Gastrocnemius medialis (tissue), 4 donors: ENCODE results near the gene LZTFL1. TPM values are rescaled to one million over a fixed set of nuclear protein-coding genes. Genes with fewer than 3 reads are reported as not detected.

Experiments
- ATAC-seq, 2 donors: fragments of 150-250 bp; one replicate each; pipeline ENCODE4 v1.9.1; 2016
- DNase-seq, 2 donors: peaks; one replicate each; pipeline ENCODE4 v3.0.0-alpha.2; 2019
- H3K27ac ChIP-seq, 4 donors: fragments of 200-600 bp; sonication (generic); 1 replicate in 1 of 4; 2 replicates in 3 of 4; pipeline ENCODE4 v1.5.1; 2016 to 2018; ENCODE audit warnings: mild to moderate bottlenecking in 2 of 4, moderate library complexity in 1 of 4
- H3K27me3 ChIP-seq, 3 donors: fragments of 200-600 bp; sonication (generic) in 2 of 3; 1 replicate in 1 of 3; 2 replicates in 2 of 3; pipeline versions ENCODE4 v1.5.1 to v1.6.0; 2016 to 2019; ENCODE audit warnings: mild to moderate bottlenecking in 1 of 3, moderate library complexity in 1 of 3
- H3K36me3 ChIP-seq, 2 donors: fragments of 200-600 bp; sonication (generic) in 1 of 2; one replicate each; pipeline ENCODE4 v1.5.1; 2017 to 2018
- H3K4me1 ChIP-seq, 2 donors: fragments of 200-600 bp; sonication (generic) in 1 of 2; one replicate each; pipeline ENCODE4 v1.5.1; 2016 to 2017; ENCODE audit warnings: mild to moderate bottlenecking in 2 of 2
- H3K4me3 ChIP-seq, 4 donors: fragments of 200-600 bp; sonication (generic) in 3 of 4; 1 replicate in 1 of 4; 2 replicates in 3 of 4; pipeline ENCODE4 v1.5.1; 2016 to 2019; ENCODE audit warnings: mild to moderate bottlenecking in 2 of 4
- H3K9me3 ChIP-seq, 3 donors: fragments of 200-600 bp; sonication (generic) in 2 of 3; 1 replicate in 1 of 3; 2 replicates in 2 of 3; pipeline ENCODE4 v1.5.1; 2016 to 2019
- CTCF ChIP-seq, 5 experiments: fragments of 450-650 bp in 3 of 5; fragments of 200-600 bp in 2 of 5; sonication (generic) in 2 of 5; IDR thresholded peaks in 4 of 5; conservative IDR thresholded peaks in 1 of 5; 1 replicate in 4 of 5; 2 replicates in 1 of 5; pipeline ENCODE4 v1.5.1; 2016 to 2019; ENCODE audit warnings: antibody characterized with exemption in 5 of 5, mild to moderate bottlenecking in 3 of 5, moderate library complexity in 3 of 5
- POLR2A ChIP-seq, 2 donors: fragments of 450-650 bp; IDR thresholded peaks; one replicate each; pipeline ENCODE4 v1.6.1; 2017; ENCODE audit warnings: antibody characterized with exemption in 2 of 2, mild to moderate bottlenecking in 2 of 2, moderate library complexity in 2 of 2
- in situ Hi-C, 4 donors: fragments of 200-750 bp; cut with MboI; loops; one replicate each; pipeline versions ENCODE4 v1.15.0 to v1.8.0; 2017; ENCODE audit warnings: low sequenced_read_pairs in 4 of 4
- intact Hi-C: fragments of 100-400 bp; cut with DNase I; formaldehyde crosslinking; loops from one replicate; pipeline ENCODE4 v1.15.1; 2023; ENCODE audit warnings: low total_unique reads
- total RNA-seq, 4 donors: library from RNA; depleted of rRNA; stranded (reverse); fragments of >200 nt; gene quantifications; one replicate each; pipeline versions ENCODE4 v1.1.0 to v1.2.3, GENCODE V29; 2016

LZTFL1 gene
- total RNA-seq, 4 donors from 2014 or later, result 3.2 to 7.6 (median 5.0) TPM

GRCh38 chr3:45832699-45833098 lies 9.2 kb downstream of the LZTFL1 start:
- intact Hi-C loops (loop anchor here (1.0 kb wide), 1 partner anchor 71 kb away; no protein-coding TSS in a partner anchor), in situ Hi-C loops (loop anchor here in 3 of 4 donors (5.0 kb wide), 1 partner anchor 70 kb away; no protein-coding TSS in a partner anchor)

DNA sequence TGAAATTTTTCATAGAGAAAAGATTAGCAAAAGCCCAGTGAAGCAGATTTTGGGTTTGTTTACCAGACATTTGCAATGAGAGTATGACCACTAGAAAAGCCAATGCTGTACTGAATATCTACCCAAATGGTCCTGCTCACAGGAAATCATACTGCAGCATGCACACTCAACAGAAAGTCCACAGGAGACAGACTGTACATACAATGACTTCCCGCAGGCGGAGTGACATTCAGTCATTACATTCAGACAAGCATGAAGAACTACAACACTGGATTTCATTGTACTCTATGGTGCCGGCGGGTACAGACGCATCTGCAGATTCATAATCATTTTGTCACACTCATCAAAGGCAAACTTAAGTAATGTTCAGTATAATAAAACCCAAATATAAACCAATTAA lies 11.8 kb downstream of the LZTFL1 start:
- H3K9me3 ChIP-seq, result no peaks in the 10 kb centered on the region
- TF ChIP-seq POLR2A (IDR thresholded peaks at IDR 0.05) (no peak), CTCF (IDR thresholded peaks at IDR 0.05 in 4 of 5, conservative IDR thresholded peaks at IDR 0.05 in 1 of 5) (no peak)
- intact Hi-C loops (no loop called here), in situ Hi-C loops (loop anchor here in 3 of 4 donors (5.0 kb wide), 1 partner anchor 68 kb away; no protein-coding TSS in a partner anchor)
- peaks cover 0 to 20% of the 10 kb centered on the region in 2 donors for H3K36me3 ChIP-seq
- no peaks in the 10 kb centered on the region for H3K27me3 ChIP-seq
- H3K27ac ChIP-seq, result no peak overlapping the region
- ATAC-seq (no peak), DNase-seq (no peak)
- no peaks in the 10 kb centered on the region for H3K4me1 ChIP-seq
- H3K4me3 ChIP-seq, result no peak overlapping the region

More at GRCh38 chr3:45832699-45833098, 9.2 kb downstream of the LZTFL1 start:
- no peak for TF ChIP-seq POLR2A (IDR thresholded peaks at IDR 0.05)
- TF ChIP-seq CTCF (IDR thresholded peaks at IDR 0.05 in 4 of 5, conservative IDR thresholded peaks at IDR 0.05 in 1 of 5), result peak; percentile 39 to 68 (median 49)
- Histone ChIP-seq H3K4me1 (no peaks in the 10 kb centered on the region), H3K27ac (no peak overlapping the region), H3K36me3 (peaks cover 0 to 15% of the 10 kb centered on the region in 2 donors), H3K27me3 (no peaks in the 10 kb centered on the region), H3K4me3 (no peak overlapping the region), H3K9me3 (no peaks in the 10 kb centered on the region)
- DNase-seq (no peak), ATAC-seq (peak; percentile 58 to 64)

DNA sequence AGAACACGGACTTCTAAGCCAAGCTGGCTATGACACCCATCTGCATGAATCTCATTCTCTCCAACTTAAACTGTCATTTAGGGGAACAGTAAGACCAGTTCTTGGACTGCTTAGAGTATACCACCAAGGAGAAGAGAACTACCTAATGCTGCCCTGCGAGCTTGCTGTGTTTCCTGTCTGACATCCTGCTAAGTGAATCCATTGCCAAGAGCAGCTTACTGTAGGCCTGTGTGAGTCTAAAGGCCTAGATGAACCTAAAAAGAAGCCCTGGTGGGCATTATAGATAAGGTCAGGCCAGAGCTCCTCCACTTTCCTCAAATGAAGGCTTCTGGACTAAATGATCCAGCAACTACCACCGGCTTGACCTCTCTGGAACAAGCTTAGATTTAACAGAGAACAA lies 15.0 kb downstream of the LZTFL1 start:
- H3K27me3 ChIP-seq, result no peaks in the 10 kb centered on the region
- intact Hi-C loops, result no loop called here
- H3K36me3 ChIP-seq, result peaks cover 0 to 13% of the 10 kb centered on the region in 2 donors
- ATAC-seq, result no peak
- H3K27ac ChIP-seq, result no peak overlapping the region
- H3K4me1 ChIP-seq, result peaks cover 5 to 6% of the 10 kb centered on the region in 2 donors
- no peak for DNase-seq
- H3K4me3 ChIP-seq, result no peak overlapping the region
- H3K9me3 ChIP-seq, result no peaks in the 10 kb centered on the region
- in situ Hi-C loops, result no loop called here
- TF ChIP-seq CTCF (IDR thresholded peaks at IDR 0.05 in 4 of 5, conservative IDR thresholded peaks at IDR 0.05 in 1 of 5) (no peak), POLR2A (IDR thresholded peaks at IDR 0.05) (no peak)

- intact Hi-C loops, result no loop called here
- H3K27me3 ChIP-seq, result no peaks in the 10 kb centered on the region
- H3K4me1 ChIP-seq, result peaks cover 5 to 12% of the 10 kb centered on the region in 2 donors
- H3K4me3 ChIP-seq, result no peak overlapping the region
- H3K36me3 ChIP-seq, result peaks cover 0 to 13% of the 10 kb centered on the region in 2 donors
- H3K27ac ChIP-seq, result no peak overlapping the region
- no peaks in the 10 kb centered on the region for H3K9me3 ChIP-seq
- in situ Hi-C loops, result no loop called here
- TF ChIP-seq CTCF (IDR thresholded peaks at IDR 0.05 in 4 of 5, conservative IDR thresholded peaks at IDR 0.05 in 1 of 5), result no peak
- no peak for TF ChIP-seq POLR2A (IDR thresholded peaks at IDR 0.05)
- ATAC-seq, result no peak
- DNase-seq, result no peak
These were observed 15.6 kb downstream of the LZTFL1 start for GRCh38 chr3:45826321-45826720.

GRCh38 chr3:45821127-45821526 lies 20.8 kb downstream of the LZTFL1 start:
- TF ChIP-seq CTCF (IDR thresholded peaks at IDR 0.05 in 4 of 5, conservative IDR thresholded peaks at IDR 0.05 in 1 of 5) (no peak), POLR2A (IDR thresholded peaks at IDR 0.05) (no peak)
- ATAC-seq, result no peak
- Histone ChIP-seq H3K4me3 (no peak overlapping the region), H3K9me3 (no peaks in the 10 kb centered on the region), H3K27me3 (no peaks in the 10 kb centered on the region), H3K27ac (peak overlapping the region in 1 of 4 donors; percentile 3), H3K36me3 (peaks cover 0 to 9% of the 10 kb centered on the region in 2 donors), H3K4me1 (peaks cover 37 to 55% of the 10 kb centered on the region in 2 donors)
- no peak for DNase-seq
- intact Hi-C loops (no loop called here), in situ Hi-C loops (no loop called here)
